GM12878 (cell line): Measurements from ENCODE around the gene PITPNB. TPM values are rescaled to one million over a fixed set of nuclear protein-coding genes. Genes with fewer than 3 reads are reported as not detected.

ENCODE experiments used
- ATAC-seq: fragments of 200-7000 bp; cut with Tn5 transposase; 3 replicates; pipeline ENCODE4 v1.9.1; 2020; ENCODE audit warnings: mild to moderate bottlenecking, moderate library complexity
- BruUV-seq: library from RNA; stranded (reverse); fragments of 400-500 nt; replicated peaks from 2 replicates; lab custom pipeline; 2021; lab: Mats Ljungman, UMichigan
- CTCF ChIA-PET: fragments of 300-600 bp; sonication (Branson Sonifier 250); formaldehyde crosslinking; extraction: SDS; loops from one replicate; lab custom pipeline; 2021; ENCODE audit warnings: inconsistent platforms; lab: Yijun Ruan, JAX
- POLR2A ChIA-PET: fragments of 350-600 bp; formaldehyde crosslinking; extraction: SDS; loops from one replicate; lab custom pipeline; 2021; ENCODE audit warnings: inconsistent platforms; lab: Charles Lee
- RAD21 ChIA-PET: fragments of 300-600 bp; sonication (Branson Sonifier 250); formaldehyde crosslinking; loops from one replicate; lab custom pipeline; 2023; ENCODE audit warnings: antibody characterized with exemption; ENCODE audit not compliant: unreplicated experiment; lab: Charles Lee
- SMC1A ChIA-PET: fragments of 300-600 bp; sonication (Branson Sonifier 250); formaldehyde crosslinking; loops from one replicate; lab custom pipeline; 2023; ENCODE audit not compliant: unreplicated experiment, uncharacterized antibody; lab: Charles Lee
- DNase-seq: peaks from one replicate; pipeline ENCODE4 v3.0.0-alpha.2; 2011; ENCODE audit warnings: low read depth, low spot score
- FAIRE-seq: peaks from 3 replicates; lab custom pipeline; 2011; peaks lifted over from hg19 to GRCh38; lab: Jason Lieb, UNC
- H2AFZ ChIP-seq: 2 replicates; pipeline ENCODE4 v1.6.0; 2011; ENCODE audit warnings: low read depth, low read length, control low read depth; ENCODE audit not compliant: control insufficient read depth
- H3K27ac ChIP-seq: 2 replicates; pipeline ENCODE4 v1.5.1; 2011; ENCODE audit warnings: control low read depth; ENCODE audit not compliant: control insufficient read depth, insufficient read depth
- H3K27me3 ChIP-seq, 2 experiments: replicated peaks in 1 of 2; 2 replicates each; pipeline versions ENCODE4 v1.6.0 to v1.6.1; 2011; ENCODE audit warnings: low read length in 1 of 2; ENCODE audit not compliant: control insufficient read depth in 2 of 2, insufficient read depth in 2 of 2
- H3K36me3 ChIP-seq, 2 experiments: 2 replicates each; pipeline ENCODE4 v1.5.1; 2011; ENCODE audit warnings: low read length in 1 of 2; ENCODE audit not compliant: control insufficient read depth in 2 of 2, insufficient read depth in 2 of 2
- H3K4me1 ChIP-seq: 2 replicates; pipeline ENCODE4 v1.6.1; 2011; ENCODE audit warnings: mild to moderate bottlenecking, low read length, moderate library complexity, mixed read lengths; ENCODE audit not compliant: control insufficient read depth, insufficient read depth
- H3K4me2 ChIP-seq: 2 replicates; pipeline ENCODE4 v1.6.0; 2011; ENCODE audit warnings: control low read depth; ENCODE audit not compliant: control insufficient read depth, insufficient read depth
- H3K4me3 ChIP-seq: fragments of 200-600 bp; sonication (generic); 2 replicates; pipeline ENCODE4 v1.5.1; 2016
- H3K79me2 ChIP-seq: 2 replicates; pipeline ENCODE4 v1.6.0; 2011; ENCODE audit warnings: low read length; ENCODE audit not compliant: control insufficient read depth, insufficient read depth
- H3K9ac ChIP-seq: 2 replicates; pipeline ENCODE4 v1.8.0; 2011; ENCODE audit warnings: low read length, control low read depth, mixed read lengths; ENCODE audit not compliant: control insufficient read depth, insufficient read depth
- H3K9me3 ChIP-seq: replicated peaks from 3 replicates; pipeline ENCODE4 v1.5.1; 2011; ENCODE audit warnings: mild to moderate bottlenecking, low read length; ENCODE audit not compliant: control insufficient read depth, insufficient read depth
- H4K20me1 ChIP-seq: 2 replicates; pipeline ENCODE4 v1.6.0; 2011; ENCODE audit not compliant: control insufficient read depth, insufficient read depth
- CHD2 ChIP-seq: IDR thresholded peaks from 2 replicates; pipeline ENCODE4 v1.6.1; 2011; ENCODE audit warnings: low read depth, low read length, improper control_type of control experiment, borderline replicate concordance
- CREB1 ChIP-seq: IDR thresholded peaks from 2 replicates; pipeline ENCODE4 v1.6.1; 2012; ENCODE audit warnings: low read depth, mild to moderate bottlenecking, inconsistent platforms
- HDAC2 ChIP-seq: fragments of 200-600 bp; sonication (generic); IDR thresholded peaks from 2 replicates; pipeline ENCODE4 v1.6.1; 2017
- HDGF ChIP-seq: fragments of 450-650 bp; IDR thresholded peaks from 2 replicates; pipeline ENCODE4 v1.6.1; 2016; ENCODE audit warnings: antibody characterized with exemption
- SIX5 ChIP-seq: IDR thresholded peaks from 2 replicates; pipeline ENCODE4 v1.6.1; 2011; ENCODE audit warnings: mild to moderate bottlenecking, low read depth, low read length, moderate library complexity; ENCODE audit not compliant: severe bottlenecking
- SP1 ChIP-seq: IDR thresholded peaks from one replicate; pipeline ENCODE4 v1.6.1; 2011; ENCODE audit warnings: low read depth, low read length
- SRF ChIP-seq, 2 experiments: IDR thresholded peaks; 2 replicates each; pipeline ENCODE4 v1.6.1; 2011; ENCODE audit warnings: low read depth in 2 of 2, low read length in 2 of 2, mild to moderate bottlenecking in 1 of 2, moderate library complexity in 1 of 2
- ZBED1 ChIP-seq: IDR thresholded peaks from 2 replicates; pipeline ENCODE4 v1.6.1; 2016; ENCODE audit warnings: borderline replicate concordance
- ZNF24 ChIP-seq: fragments of 450-650 bp; IDR thresholded peaks from 2 replicates; pipeline ENCODE4 v1.6.1; 2017; ENCODE audit warnings: antibody characterized with exemption, mild to moderate bottlenecking
- ZNF384 ChIP-seq: IDR thresholded peaks from 2 replicates; pipeline ENCODE4 v1.6.1; 2012; ENCODE audit warnings: low read depth, mild to moderate bottlenecking, low read length, improper control_type of control experiment, borderline replicate concordance
- WGBS: methylation state at CpG from one replicate; pipeline ENCODE4 v1.1.6; 2016; ENCODE audit warnings: low lambda C conversion rate; ENCODE audit not compliant: insufficient replicate concordance, insufficient coverage; ENCODE audit errors: missing lambda C conversion rate; 5-methylcytosine and 5-hydroxymethylcytosine counted together
- in situ Hi-C: fragments of 300-500 bp; cut with MboI; formaldehyde crosslinking; loops from 9 replicates; pipeline ENCODE4 v1.14.3; 2018; ENCODE audit warnings: mixed read lengths
- intact Hi-C: fragments of 100-400 bp; cut with micrococcal nuclease; formaldehyde crosslinking; loops from one replicate; pipeline ENCODE4 v1.14.2; 2022; ENCODE audit not compliant: unreplicated experiment
- polyA plus RNA-seq, 11 experiments: library from polyadenylated mRNA; depleted of rRNA in 4 of 11; unstranded in 6 of 11; stranded (reverse) in 5 of 11; fragments of >200 nt; fragmentation: Nextera tagmentation in 4 of 11; fragmentation: Illumina TruSeq in 1 of 11; extraction: Ambion mirVana in 4 of 11; extraction: Trizol in 1 of 11; gene quantifications; 1 replicate in 1 of 11; 2 replicates in 10 of 11; pipeline versions ENCODE4 v1.2.1 to v1.2.3, GENCODE V29; 2011 to 2016; ENCODE audit warnings: inconsistent platforms in 2 of 11, missing spikeins in 2 of 11, low read depth in 1 of 11
- total RNA-seq, 4 experiments: library from RNA; depleted of rRNA in 3 of 4; stranded (reverse); fragments of >200 nt in 3 of 4; fragmentation: Illumina TruSeq in 1 of 4; extraction: Trizol in 1 of 4; gene quantifications; 2 replicates each; pipeline versions ENCODE4 v1.2.1 to v1.2.3, GENCODE V29; 2013 to 2021
- TF ChIP-seq, protein P1 (sequence below): fragments of 450-650 bp; formaldehyde crosslinking; IDR thresholded peaks from 2 replicates; pipeline ENCODE4 v1.4.0; 2020; ENCODE audit warnings: mild to moderate bottlenecking, moderate library complexity
- TF ChIP-seq, protein P2 (sequence below): fragments of 450-650 bp; conservative IDR thresholded peaks from 2 replicates; pipeline ENCODE4 v1.6.1; 2017; ENCODE audit warnings: mild to moderate bottlenecking, moderate library complexity
- TF ChIP-seq, protein P3 (sequence below): IDR thresholded peaks from 2 replicates; pipeline ENCODE4 v1.6.1; 2011; ENCODE audit warnings: mild to moderate bottlenecking, low read depth, low read length, moderate library complexity; ENCODE audit not compliant: insufficient replicate concordance
- TF ChIP-seq, protein P4 (sequence below): fragments of 150-350 bp; IDR thresholded peaks from 2 replicates; pipeline ENCODE4 v1.6.1; 2014; ENCODE audit warnings: mild to moderate bottlenecking, low read depth, low read length
- TF ChIP-seq, protein P5 (sequence below): fragments of 450-650 bp; IDR thresholded peaks from 2 replicates; pipeline ENCODE4 v1.6.1; 2016; ENCODE audit warnings: mild to moderate bottlenecking

The PITPNB gene
- total and polyA plus RNA-seq, 10 of the 15 experiments (the other 5 are each of a cell fraction or from before 2014, with no cell fraction given): 19.7 to 116 (median 64.9) TPM

DNA sequence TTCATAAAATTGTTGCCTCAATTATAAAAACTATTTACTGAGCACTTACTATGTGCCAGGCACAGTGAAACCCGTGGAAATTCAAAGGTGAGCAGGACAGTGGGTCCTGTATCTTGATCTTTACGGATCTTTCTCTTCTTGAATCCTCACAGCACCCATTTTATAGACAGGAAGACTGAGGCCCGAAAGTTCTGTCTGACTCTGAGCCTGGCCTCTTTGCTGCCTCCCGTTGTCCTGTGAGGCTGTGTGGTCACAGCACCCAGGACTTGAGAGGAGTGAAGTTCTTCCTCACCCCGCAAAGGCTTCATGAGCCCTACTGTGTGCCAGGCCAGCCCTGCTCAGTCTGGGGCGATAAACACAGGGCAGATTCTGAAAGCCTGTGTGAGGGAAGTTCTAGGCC lies 104.1 kb downstream of the PITPNB start:
- ATAC-seq (no peak), DNase-seq (no peak), FAIRE-seq (no peak)
- H3K79me2 ChIP-seq: no peaks in the 10 kb centered on the region
- no TSS peak for BruUV-seq
- no peak overlapping the region for H2AFZ ChIP-seq
- SMC1A ChIA-PET: interaction anchor here (0.5 kb wide), 1 partner anchor 1373 kb away, joined by 3 read pairs; no protein-coding TSS in a partner anchor
- H3K9me3 ChIP-seq: no peaks in the 10 kb centered on the region
- CTCF ChIA-PET: no interaction called here
- H4K20me1 ChIP-seq: no peaks in the 10 kb centered on the region
- intact Hi-C loops: no loop called here
- in situ Hi-C loops: no loop called here
- H3K4me1 ChIP-seq: no peaks in the 10 kb centered on the region
- 43% methylated on average over 6 of the region's 6 CpGs for WGBS
- no peak overlapping the region for H3K4me3 ChIP-seq
- H3K27me3 ChIP-seq: no peaks in the 10 kb centered on the region
- no peak overlapping the region for H3K27ac ChIP-seq
- RAD21 ChIA-PET: no interaction called here
- no peaks in the 10 kb centered on the region for H3K36me3 ChIP-seq
- POLR2A ChIA-PET: no interaction called here
- H3K4me2 ChIP-seq: no peak overlapping the region
- H3K9ac ChIP-seq: no peak overlapping the region
- TF ChIP-seq, protein P1, sequence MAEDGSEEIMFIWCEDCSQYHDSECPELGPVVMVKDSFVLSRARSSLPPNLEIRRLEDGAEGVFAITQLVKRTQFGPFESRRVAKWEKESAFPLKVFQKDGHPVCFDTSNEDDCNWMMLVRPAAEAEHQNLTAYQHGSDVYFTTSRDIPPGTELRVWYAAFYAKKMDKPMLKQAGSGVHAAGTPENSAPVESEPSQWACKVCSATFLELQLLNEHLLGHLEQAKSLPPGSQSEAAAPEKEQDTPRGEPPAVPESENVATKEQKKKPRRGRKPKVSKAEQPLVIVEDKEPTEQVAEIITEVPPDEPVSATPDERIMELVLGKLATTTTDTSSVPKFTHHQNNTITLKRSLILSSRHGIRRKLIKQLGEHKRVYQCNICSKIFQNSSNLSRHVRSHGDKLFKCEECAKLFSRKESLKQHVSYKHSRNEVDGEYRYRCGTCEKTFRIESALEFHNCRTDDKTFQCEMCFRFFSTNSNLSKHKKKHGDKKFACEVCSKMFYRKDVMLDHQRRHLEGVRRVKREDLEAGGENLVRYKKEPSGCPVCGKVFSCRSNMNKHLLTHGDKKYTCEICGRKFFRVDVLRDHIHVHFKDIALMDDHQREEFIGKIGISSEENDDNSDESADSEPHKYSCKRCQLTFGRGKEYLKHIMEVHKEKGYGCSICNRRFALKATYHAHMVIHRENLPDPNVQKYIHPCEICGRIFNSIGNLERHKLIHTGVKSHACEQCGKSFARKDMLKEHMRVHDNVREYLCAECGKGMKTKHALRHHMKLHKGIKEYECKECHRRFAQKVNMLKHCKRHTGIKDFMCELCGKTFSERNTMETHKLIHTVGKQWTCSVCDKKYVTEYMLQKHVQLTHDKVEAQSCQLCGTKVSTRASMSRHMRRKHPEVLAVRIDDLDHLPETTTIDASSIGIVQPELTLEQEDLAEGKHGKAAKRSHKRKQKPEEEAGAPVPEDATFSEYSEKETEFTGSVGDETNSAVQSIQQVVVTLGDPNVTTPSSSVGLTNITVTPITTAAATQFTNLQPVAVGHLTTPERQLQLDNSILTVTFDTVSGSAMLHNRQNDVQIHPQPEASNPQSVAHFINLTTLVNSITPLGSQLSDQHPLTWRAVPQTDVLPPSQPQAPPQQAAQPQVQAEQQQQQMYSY (CRISPR knock-in tag): no peak
- TF ChIP-seq, protein P2, sequence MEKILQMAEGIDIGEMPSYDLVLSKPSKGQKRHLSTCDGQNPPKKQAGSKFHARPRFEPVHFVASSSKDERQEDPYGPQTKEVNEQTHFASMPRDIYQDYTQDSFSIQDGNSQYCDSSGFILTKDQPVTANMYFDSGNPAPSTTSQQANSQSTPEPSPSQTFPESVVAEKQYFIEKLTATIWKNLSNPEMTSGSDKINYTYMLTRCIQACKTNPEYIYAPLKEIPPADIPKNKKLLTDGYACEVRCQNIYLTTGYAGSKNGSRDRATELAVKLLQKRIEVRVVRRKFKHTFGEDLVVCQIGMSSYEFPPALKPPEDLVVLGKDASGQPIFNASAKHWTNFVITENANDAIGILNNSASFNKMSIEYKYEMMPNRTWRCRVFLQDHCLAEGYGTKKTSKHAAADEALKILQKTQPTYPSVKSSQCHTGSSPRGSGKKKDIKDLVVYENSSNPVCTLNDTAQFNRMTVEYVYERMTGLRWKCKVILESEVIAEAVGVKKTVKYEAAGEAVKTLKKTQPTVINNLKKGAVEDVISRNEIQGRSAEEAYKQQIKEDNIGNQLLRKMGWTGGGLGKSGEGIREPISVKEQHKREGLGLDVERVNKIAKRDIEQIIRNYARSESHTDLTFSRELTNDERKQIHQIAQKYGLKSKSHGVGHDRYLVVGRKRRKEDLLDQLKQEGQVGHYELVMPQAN: no peak
- TF ChIP-seq, protein P3, sequence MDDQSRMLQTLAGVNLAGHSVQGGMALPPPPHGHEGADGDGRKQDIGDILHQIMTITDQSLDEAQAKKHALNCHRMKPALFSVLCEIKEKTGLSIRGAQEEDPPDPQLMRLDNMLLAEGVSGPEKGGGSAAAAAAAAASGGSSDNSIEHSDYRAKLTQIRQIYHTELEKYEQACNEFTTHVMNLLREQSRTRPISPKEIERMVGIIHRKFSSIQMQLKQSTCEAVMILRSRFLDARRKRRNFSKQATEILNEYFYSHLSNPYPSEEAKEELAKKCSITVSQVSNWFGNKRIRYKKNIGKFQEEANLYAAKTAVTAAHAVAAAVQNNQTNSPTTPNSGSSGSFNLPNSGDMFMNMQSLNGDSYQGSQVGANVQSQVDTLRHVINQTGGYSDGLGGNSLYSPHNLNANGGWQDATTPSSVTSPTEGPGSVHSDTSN: no peak
- TF ChIP-seq, protein P4, sequence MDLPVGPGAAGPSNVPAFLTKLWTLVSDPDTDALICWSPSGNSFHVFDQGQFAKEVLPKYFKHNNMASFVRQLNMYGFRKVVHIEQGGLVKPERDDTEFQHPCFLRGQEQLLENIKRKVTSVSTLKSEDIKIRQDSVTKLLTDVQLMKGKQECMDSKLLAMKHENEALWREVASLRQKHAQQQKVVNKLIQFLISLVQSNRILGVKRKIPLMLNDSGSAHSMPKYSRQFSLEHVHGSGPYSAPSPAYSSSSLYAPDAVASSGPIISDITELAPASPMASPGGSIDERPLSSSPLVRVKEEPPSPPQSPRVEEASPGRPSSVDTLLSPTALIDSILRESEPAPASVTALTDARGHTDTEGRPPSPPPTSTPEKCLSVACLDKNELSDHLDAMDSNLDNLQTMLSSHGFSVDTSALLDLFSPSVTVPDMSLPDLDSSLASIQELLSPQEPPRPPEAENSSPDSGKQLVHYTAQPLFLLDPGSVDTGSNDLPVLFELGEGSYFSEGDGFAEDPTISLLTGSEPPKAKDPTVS: no peak
- TF ChIP-seq SIX5 (no peak), SRF (IDR thresholded peaks at IDR 0.05; ENCODE audit: low read depth in 2 of 2, low read length in 2 of 2) (no peak), ZNF384 (no peak), ZNF24 (no peak), ZBED1 (no peak), HDGF (no peak), SP1 (no peak), HDAC2 (no peak), CREB1 (no peak), CHD2 (no peak)
- TF ChIP-seq, protein P5, sequence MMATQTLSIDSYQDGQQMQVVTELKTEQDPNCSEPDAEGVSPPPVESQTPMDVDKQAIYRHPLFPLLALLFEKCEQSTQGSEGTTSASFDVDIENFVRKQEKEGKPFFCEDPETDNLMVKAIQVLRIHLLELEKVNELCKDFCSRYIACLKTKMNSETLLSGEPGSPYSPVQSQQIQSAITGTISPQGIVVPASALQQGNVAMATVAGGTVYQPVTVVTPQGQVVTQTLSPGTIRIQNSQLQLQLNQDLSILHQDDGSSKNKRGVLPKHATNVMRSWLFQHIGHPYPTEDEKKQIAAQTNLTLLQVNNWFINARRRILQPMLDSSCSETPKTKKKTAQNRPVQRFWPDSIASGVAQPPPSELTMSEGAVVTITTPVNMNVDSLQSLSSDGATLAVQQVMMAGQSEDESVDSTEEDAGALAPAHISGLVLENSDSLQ: no peak
